GM18520 (cell line): ENCODE measurements around the gene LCE2B.
"Not testable (repeated sequence)": the region's sequence is repeated elsewhere in the genome, so short reads cannot be mapped to it uniquely, and the experiment has no call there.

Source experiments
- ATAC-seq: cut with Tn5 transposase; IDR thresholded peaks from one replicate; pipeline ENCODE4 v1.9.1; 2021; ENCODE audit not compliant: unreplicated experiment

LCE2B gene

GRCh38 chr1:152685823-152686222 is at the start of gene LCE2B:
Gene LCE2B (plus strand): TSS chr1:152686123. CDS start chr1:152686844, 721 bp downstream.
- ATAC-seq: not testable (repeated sequence)

- no peak for ATAC-seq
Measured at GRCh38 chr1:152640351-152640750, 45.6 kb upstream of the LCE2B start.

GRCh38 chr1:152643945-152644344 is 42.0 kb upstream of the LCE2B start:
- ATAC-seq: no peak

GRCh38 chr1:152645146-152645545 is 40.8 kb upstream of the LCE2B start:
- no peak for ATAC-seq

- no peak for ATAC-seq
Measured at GRCh38 chr1:152646656-152647055, 39.3 kb upstream of the LCE2B start.

- ATAC-seq: no peak
Measured at GRCh38 chr1:152654110-152654509, 31.8 kb upstream of the LCE2B start.

- no peak for ATAC-seq
Measured at GRCh38 chr1:152656459-152656858, 29.5 kb upstream of the LCE2B start.

GRCh38 chr1:152657677-152658076 is 28.2 kb upstream of the LCE2B start:
- ATAC-seq: no peak

GRCh38 chr1:152658649-152659048 is 27.3 kb upstream of the LCE2B start:
- no peak for ATAC-seq

- no peak for ATAC-seq
Measured at GRCh38 chr1:152663098-152663497, 22.8 kb upstream of the LCE2B start, which contains the start of gene LCE2D. Gene LCE2D (plus strand): TSS chr1:152663380. CDS start chr1:152664106, 726 bp downstream.

- not testable (repeated sequence) for ATAC-seq
Measured at GRCh38 chr1:152666171-152666570, 19.8 kb upstream of the LCE2B start.

- no peak for ATAC-seq
Measured at GRCh38 chr1:152667648-152668047, 18.3 kb upstream of the LCE2B start.

- ATAC-seq: no peak
Measured at GRCh38 chr1:152673016-152673415, 12.9 kb upstream of the LCE2B start.

GRCh38 chr1:152674983-152675382 is 10.9 kb upstream of the LCE2B start, which contains the start of gene LCE2C:
Gene LCE2C (plus strand): TSS chr1:152675279. CDS start chr1:152676016, 737 bp downstream.
- ATAC-seq: not testable (repeated sequence)

GRCh38 chr1:152679459-152679858 is 6.5 kb upstream of the LCE2B start:
- no peak for ATAC-seq

GRCh38 chr1:152681616-152682015 is 4.3 kb upstream of the LCE2B start:
- no peak for ATAC-seq

GRCh38 chr1:152683846-152684245 is 2.1 kb upstream of the LCE2B start:
- ATAC-seq: no peak

GRCh38 chr1:152697701-152698600 is 12.0 kb downstream of the LCE2B start, which contains the start of gene LCE2A:
Gene LCE2A (plus strand): TSS chr1:152698345. CDS start chr1:152698902, 557 bp downstream.
- ATAC-seq: no peak

GRCh38 chr1:152699746-152700145 is 13.8 kb downstream of the LCE2B start:
- no peak for ATAC-seq

- ATAC-seq: no peak
Measured at GRCh38 chr1:152707860-152708259, 21.9 kb downstream of the LCE2B start, which contains the start of gene LCE4A. Gene LCE4A (plus strand): TSS chr1:152708160. CDS start chr1:152709076, 916 bp downstream.

GRCh38 chr1:152718238-152718637 is 32.3 kb downstream of the LCE2B start:
- ATAC-seq: no peak

- no peak for ATAC-seq
Measured at GRCh38 chr1:152725261-152725660, 39.3 kb downstream of the LCE2B start.
